ENCODE measurements around the gene RC3H1. TPM values are rescaled to one million over a fixed set of nuclear protein-coding genes. Genes with fewer than 3 reads are reported as not detected.
"Not testable (repeated sequence)": the region's sequence is repeated elsewhere in the genome, so short reads cannot be mapped to it uniquely, and the experiment has no call there.

RC3H1 gene
- total and polyA plus RNA-seq, 2 of the 8 experiments (the other 6 are each of a cell fraction or from before 2014, with no cell fraction given), result 7.4 to 32.2 TPM

DNA sequence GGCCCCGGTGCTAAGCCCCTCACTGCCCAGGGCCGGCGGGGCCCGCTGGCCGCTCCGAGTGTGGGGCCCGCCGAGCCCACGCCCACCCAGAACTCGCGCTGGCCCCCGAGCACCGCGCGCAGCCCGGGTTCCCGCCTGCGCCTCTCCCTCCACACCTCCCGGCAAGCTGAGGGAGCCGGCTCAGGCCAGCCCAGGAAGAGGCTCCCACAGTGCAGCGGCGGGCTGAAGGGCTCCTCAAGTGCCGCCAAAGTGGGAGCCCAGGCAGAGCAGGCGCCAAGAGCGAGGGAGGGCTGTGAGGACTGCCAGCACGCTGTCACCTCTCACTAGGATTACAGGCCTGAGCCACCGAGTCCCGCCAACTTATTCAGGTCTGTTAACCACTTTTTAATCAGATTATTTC lies 34.5 kb upstream of the RC3H1 start:
- H3K27ac ChIP-seq (ENCODE audit: low read depth, low read length); H2BK12ac ChIP-seq (ENCODE audit: low read depth, low read length); H3K18ac ChIP-seq (ENCODE audit: extremely low read depth, low read length); H2BK20ac ChIP-seq (ENCODE audit: low read length); H3K36me3 ChIP-seq (ENCODE audit: control insufficient read depth in 2 of 4, insufficient read depth in 4 of 4, low read length in 3 of 4); H4K5ac ChIP-seq (ENCODE audit: insufficient read length, low read depth, low read length); H4K91ac ChIP-seq (replicated peaks; ENCODE audit: insufficient read length, low read length); H3K14ac ChIP-seq (ENCODE audit: insufficient read length); FAIRE-seq; H2BK120ac ChIP-seq (replicated peaks; ENCODE audit: low read depth, low read length); H3K4ac ChIP-seq (replicated peaks; ENCODE audit: insufficient read length, low read depth, low read length); DNase-seq (ENCODE audit: low read depth in 1 of 2, low spot score in 2 of 2); H3K4me3 ChIP-seq (ENCODE audit: extremely low read depth in 1 of 4, insufficient read depth in 2 of 4, low read depth in 3 of 4, low read length in 4 of 4); H3K23me2 ChIP-seq (ENCODE audit: low read depth, low read length); H4K20me1 ChIP-seq (replicated peaks in 1 of 2; ENCODE audit: control insufficient read depth in 1 of 2, insufficient read depth in 2 of 2, low read length in 2 of 2); H3K23ac ChIP-seq (ENCODE audit: insufficient read length); H3K4me2 ChIP-seq (ENCODE audit: insufficient read depth in 1 of 2, low read depth in 2 of 2, low read length in 2 of 2); H3K79me1 ChIP-seq (ENCODE audit: low read depth, low read length); H3K9ac ChIP-seq (replicated peaks in 1 of 4; ENCODE audit: extremely low read depth in 1 of 4, low read depth in 3 of 4, low read length in 3 of 4); H2BK5ac ChIP-seq (ENCODE audit: low read depth, low read length); POLR2A ChIA-PET (ENCODE audit: partially characterized antibody); H3K9me3 ChIP-seq (ENCODE audit: insufficient read depth in 2 of 2, low read depth in 1 of 2, low read length in 1 of 2); H3K27me3 ChIP-seq (replicated peaks in 1 of 4; ENCODE audit: control insufficient read depth in 3 of 4, extremely low read depth in 1 of 4, insufficient read depth in 3 of 4, low read length in 3 of 4); H3K79me2 ChIP-seq (ENCODE audit: control insufficient read depth in 1 of 2, insufficient read depth in 2 of 2, low read length in 2 of 2); H3K4me1 ChIP-seq (replicated peaks in 1 of 4; ENCODE audit: control insufficient read depth in 3 of 4, insufficient read depth in 4 of 4, low read length in 3 of 4); H4K8ac ChIP-seq (ENCODE audit: extremely low read depth, insufficient read depth, low read length); H2AK5ac ChIP-seq (ENCODE audit: low read depth, low read length); H3K56ac ChIP-seq (replicated peaks; ENCODE audit: insufficient read length, low read depth, low read length); H2AFZ ChIP-seq (ENCODE audit: low read length); H2BK15ac ChIP-seq (ENCODE audit: low read length): not testable (repeated sequence)
- CTCF ChIA-PET (ENCODE audit: partially characterized antibody), result interaction anchor here (0.6 to 2.1 kb wide), 4 partner anchors 58 to 206 kb away, joined by 3 to 7 read pairs (median 4); no protein-coding TSS in a partner anchor
- WGBS, 2 experiments (ENCODE audit: extremely low coverage in 1 of 2, insufficient coverage in 1 of 2, insufficient read length in 1 of 2, insufficient replicate concordance in 2 of 2, low coverage in 1 of 2, low lambda C conversion rate in 2 of 2, missing lambda C conversion rate in 1 of 2), result 93% methylated on average over 8 of the region's 28 CpGs; no CpG with 5 or more reads in 1 of the 2 experiments

DNA sequence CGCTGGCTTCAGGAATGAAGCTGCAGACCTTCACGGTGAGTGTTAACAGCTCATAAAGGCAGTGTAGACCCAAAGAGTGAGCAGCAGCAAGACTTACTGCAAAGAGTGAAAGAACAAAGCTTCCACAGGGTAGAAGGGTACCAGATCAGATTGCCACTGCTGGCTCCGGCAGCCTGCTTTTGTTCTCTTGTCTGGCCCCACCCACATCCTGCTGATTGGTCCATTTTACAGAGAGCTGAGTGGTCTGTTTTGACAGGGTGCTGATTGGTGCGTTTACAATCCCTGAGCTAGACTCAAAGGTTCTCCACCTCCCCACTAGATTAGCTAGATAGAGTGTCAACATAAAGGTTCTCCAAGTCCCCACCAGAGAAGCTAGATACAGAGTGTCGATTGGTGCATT lies 33.6 kb upstream of the RC3H1 start:
- DNase-seq (ENCODE audit: low read depth in 1 of 2, low spot score in 2 of 2); H3K56ac ChIP-seq (replicated peaks; ENCODE audit: insufficient read length, low read depth, low read length); H3K9me3 ChIP-seq (ENCODE audit: insufficient read depth in 2 of 2, low read depth in 1 of 2, low read length in 1 of 2); H4K91ac ChIP-seq (replicated peaks; ENCODE audit: insufficient read length, low read length); H3K79me2 ChIP-seq (ENCODE audit: control insufficient read depth in 1 of 2, insufficient read depth in 2 of 2, low read length in 2 of 2); H3K18ac ChIP-seq (ENCODE audit: extremely low read depth, low read length); H2BK5ac ChIP-seq (ENCODE audit: low read depth, low read length); H3K79me1 ChIP-seq (ENCODE audit: low read depth, low read length); H3K9ac ChIP-seq (replicated peaks in 1 of 4; ENCODE audit: extremely low read depth in 1 of 4, low read depth in 3 of 4, low read length in 3 of 4); H3K36me3 ChIP-seq (ENCODE audit: control insufficient read depth in 2 of 4, insufficient read depth in 4 of 4, low read length in 3 of 4); H3K4me1 ChIP-seq (replicated peaks in 1 of 4; ENCODE audit: control insufficient read depth in 3 of 4, insufficient read depth in 4 of 4, low read length in 3 of 4); H4K20me1 ChIP-seq (replicated peaks in 1 of 2; ENCODE audit: control insufficient read depth in 1 of 2, insufficient read depth in 2 of 2, low read length in 2 of 2); H2BK120ac ChIP-seq (replicated peaks; ENCODE audit: low read depth, low read length); H3K4me2 ChIP-seq (ENCODE audit: insufficient read depth in 1 of 2, low read depth in 2 of 2, low read length in 2 of 2); H3K23ac ChIP-seq (ENCODE audit: insufficient read length); H3K23me2 ChIP-seq (ENCODE audit: low read depth, low read length); H3K4ac ChIP-seq (replicated peaks; ENCODE audit: insufficient read length, low read depth, low read length); H2AFZ ChIP-seq (ENCODE audit: low read length); H4K8ac ChIP-seq (ENCODE audit: extremely low read depth, insufficient read depth, low read length); H2BK20ac ChIP-seq (ENCODE audit: low read length); H3K14ac ChIP-seq (ENCODE audit: insufficient read length); H2AK5ac ChIP-seq (ENCODE audit: low read depth, low read length); H2BK15ac ChIP-seq (ENCODE audit: low read length); H3K27ac ChIP-seq (ENCODE audit: low read depth, low read length); H3K4me3 ChIP-seq (ENCODE audit: extremely low read depth in 1 of 4, insufficient read depth in 2 of 4, low read depth in 3 of 4, low read length in 4 of 4); H2BK12ac ChIP-seq (ENCODE audit: low read depth, low read length); FAIRE-seq; H4K5ac ChIP-seq (ENCODE audit: insufficient read length, low read depth, low read length); H3K27me3 ChIP-seq (replicated peaks in 1 of 4; ENCODE audit: control insufficient read depth in 3 of 4, extremely low read depth in 1 of 4, insufficient read depth in 3 of 4, low read length in 3 of 4): not testable (repeated sequence)
- ChIA-PET CTCF (ENCODE audit: partially characterized antibody) (interaction anchor here (0.6 to 2.1 kb wide), 4 partner anchors 8 to 238 kb away, joined by 3 to 7 read pairs (median 5); no protein-coding TSS in a partner anchor), POLR2A (ENCODE audit: partially characterized antibody) (interaction anchor here (0.9 to 1.7 kb wide), 2 partner anchors 34 to 188 kb away, joined by 3 to 4 read pairs; partner anchors contain the start of genes RC3H1 and ZBTB37)
- WGBS, 2 experiments (ENCODE audit: extremely low coverage in 1 of 2, insufficient coverage in 1 of 2, insufficient read length in 1 of 2, insufficient replicate concordance in 2 of 2, low coverage in 1 of 2, low lambda C conversion rate in 2 of 2, missing lambda C conversion rate in 1 of 2), result 96% methylated on average over 5 of the region's 5 CpGs; no CpG with 5 or more reads in 1 of the 2 experiments

Data from H1 (cell line).